KMS-11 (cell line): ENCODE measurements around the gene CTSK.

Experiments
- H2AFZ ChIP-seq: fragments of 200-600 bp; sonication (generic); 2 replicates; pipeline ENCODE4 v1.6.1; 2016; ENCODE audit warnings: antibody characterized with exemption, mixed run types, low read depth
- H3K27ac ChIP-seq: fragments of 200-600 bp; sonication (generic); 2 replicates; pipeline ENCODE4 v1.6.1; 2016; ENCODE audit warnings: mild to moderate bottlenecking, mixed run types
- H3K27me3 ChIP-seq: fragments of 200-600 bp; sonication (generic); 2 replicates; pipeline ENCODE4 v1.6.1; 2017; ENCODE audit warnings: mild to moderate bottlenecking, low read depth, mixed run types, moderate library complexity; ENCODE audit not compliant: insufficient read depth
- H3K36me3 ChIP-seq: fragments of 200-600 bp; sonication (generic); 2 replicates; pipeline ENCODE4 v1.6.1; 2017; ENCODE audit warnings: mild to moderate bottlenecking, mixed run types; ENCODE audit not compliant: insufficient read depth
- H3K4me1 ChIP-seq: fragments of 200-600 bp; sonication (generic); 2 replicates; pipeline ENCODE4 v1.6.1; 2016; ENCODE audit warnings: mild to moderate bottlenecking, low read depth, mixed run types; ENCODE audit not compliant: poor library complexity, severe bottlenecking
- H3K4me2 ChIP-seq: fragments of 200-600 bp; sonication (generic); 2 replicates; pipeline ENCODE4 v1.7.0; 2016; ENCODE audit warnings: mild to moderate bottlenecking, mixed run types
- H3K4me3 ChIP-seq: fragments of 200-600 bp; sonication (generic); IDR thresholded peaks from 2 replicates; pipeline ENCODE4 v1.6.1; 2017; ENCODE audit warnings: low read depth, low read length, mixed read lengths; ENCODE audit not compliant: insufficient read depth
- H3K79me2 ChIP-seq: fragments of 200-600 bp; sonication (generic); 2 replicates; pipeline ENCODE4 v1.6.1; 2016; ENCODE audit warnings: low read depth, mixed run types; ENCODE audit not compliant: insufficient read depth
- H3K9ac ChIP-seq: fragments of 200-600 bp; sonication (generic); 2 replicates; pipeline ENCODE4 v1.6.1; 2016; ENCODE audit warnings: mild to moderate bottlenecking, mixed run types
- H4K20me1 ChIP-seq: fragments of 200-600 bp; sonication (generic); 2 replicates; pipeline ENCODE4 v1.6.1; 2016; ENCODE audit warnings: mild to moderate bottlenecking, mixed run types; ENCODE audit not compliant: insufficient read depth
- CTCF ChIP-seq: fragments of 200-600 bp; sonication (generic); conservative IDR thresholded peaks from 2 replicates; pipeline ENCODE4 v1.6.1; 2017; ENCODE audit warnings: low read depth, mild to moderate bottlenecking, antibody characterized with exemption, low read length, moderate library complexity, mixed read lengths

CTSK gene

DNA sequence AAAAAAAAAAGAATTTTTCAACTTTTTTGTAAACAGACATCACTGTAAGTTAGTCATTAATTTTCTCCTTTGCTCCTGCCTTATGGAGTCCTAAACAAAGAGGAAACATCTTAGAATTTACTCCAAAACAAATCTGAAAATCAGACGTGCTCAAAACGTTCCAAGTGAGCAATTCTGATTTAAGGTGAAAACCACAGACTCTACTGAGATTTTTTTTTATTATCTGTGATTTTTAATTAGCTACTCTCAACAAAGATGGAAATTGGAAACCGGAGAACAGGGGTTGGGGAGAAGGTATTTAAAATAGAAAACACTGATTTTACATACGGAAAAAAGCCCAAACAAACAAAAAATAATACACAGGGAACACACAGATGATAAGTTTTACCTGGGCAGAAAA is 7.8 kb upstream of the CTSK start:
- no peak for TF ChIP-seq CTCF
- Histone ChIP-seq H3K79me2 (no peaks in the 10 kb centered on the region), H3K4me1 (peaks cover 3% of the 10 kb centered on the region), H3K9ac (no peak overlapping the region), H2AFZ (no peak overlapping the region), H3K4me2 (no peak overlapping the region), H4K20me1 (no peaks in the 10 kb centered on the region), H3K27me3 (no peaks in the 10 kb centered on the region), H3K36me3 (peaks cover 7% of the 10 kb centered on the region; the same call in 1 of the 2 replicates), H3K27ac (no peak overlapping the region), H3K4me3 (no peak overlapping the region)

DNA sequence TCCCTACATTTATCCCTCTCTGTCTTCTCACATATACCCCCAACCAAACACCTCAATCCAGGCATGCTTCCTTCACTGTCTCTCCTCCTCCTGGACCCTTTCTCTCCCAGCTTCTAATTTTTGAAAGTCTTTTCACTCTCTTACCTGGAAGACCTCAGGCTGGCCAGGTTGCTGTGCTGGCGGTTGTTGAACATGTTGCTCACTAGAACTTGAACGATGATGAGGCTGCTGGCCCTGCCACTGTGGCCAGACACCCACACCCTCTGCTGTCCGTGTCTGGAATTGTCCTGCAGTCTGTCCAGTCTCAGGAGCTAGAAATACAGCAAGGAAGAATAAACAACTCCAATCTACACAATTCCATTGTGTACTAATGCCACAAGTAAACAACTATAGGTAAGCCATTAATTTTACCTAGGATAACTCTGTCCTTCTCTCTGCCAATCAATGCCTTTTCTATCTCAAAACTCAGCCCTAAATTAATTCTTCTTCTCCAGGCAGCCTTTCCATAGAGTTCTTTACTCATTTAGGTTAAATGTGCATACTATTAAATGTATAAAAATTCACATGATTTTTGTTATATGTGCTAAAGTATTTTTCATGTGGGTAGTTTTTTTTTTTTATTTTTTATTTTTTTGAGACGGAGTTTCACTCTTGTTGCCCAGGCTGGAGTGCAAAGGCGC is 5.1 kb upstream of the CTSK start:
- Histone ChIP-seq H3K27ac (no peak overlapping the region), H4K20me1 (no peaks in the 10 kb centered on the region), H2AFZ (no peak overlapping the region), H3K27me3 (no peaks in the 10 kb centered on the region), H3K4me3 (no peak overlapping the region), H3K4me2 (no peak overlapping the region), H3K79me2 (no peaks in the 10 kb centered on the region), H3K36me3 (peaks cover 7% of the 10 kb centered on the region; the same call in 1 of the 2 replicates), H3K4me1 (no peaks in the 10 kb centered on the region), H3K9ac (no peak overlapping the region)
- peak; percentile 96 for TF ChIP-seq CTCF

- no peaks in the 10 kb centered on the region for H3K27me3 ChIP-seq
- no peak overlapping the region for H3K27ac ChIP-seq
- H4K20me1 ChIP-seq = no peaks in the 10 kb centered on the region
- TF ChIP-seq CTCF = no peak
- H3K4me1 ChIP-seq = no peaks in the 10 kb centered on the region
- H3K4me3 ChIP-seq = no peak overlapping the region
- H3K9ac ChIP-seq = no peak overlapping the region
- H3K4me2 ChIP-seq = no peak overlapping the region
- H3K79me2 ChIP-seq = no peaks in the 10 kb centered on the region
- peaks cover 7% of the 10 kb centered on the region; the same call in 1 of the 2 replicates for H3K36me3 ChIP-seq
- no peak overlapping the region for H2AFZ ChIP-seq
Observed at GRCh38 chr1:150810958-150811659, 3.0 kb upstream of the CTSK start.

DNA sequence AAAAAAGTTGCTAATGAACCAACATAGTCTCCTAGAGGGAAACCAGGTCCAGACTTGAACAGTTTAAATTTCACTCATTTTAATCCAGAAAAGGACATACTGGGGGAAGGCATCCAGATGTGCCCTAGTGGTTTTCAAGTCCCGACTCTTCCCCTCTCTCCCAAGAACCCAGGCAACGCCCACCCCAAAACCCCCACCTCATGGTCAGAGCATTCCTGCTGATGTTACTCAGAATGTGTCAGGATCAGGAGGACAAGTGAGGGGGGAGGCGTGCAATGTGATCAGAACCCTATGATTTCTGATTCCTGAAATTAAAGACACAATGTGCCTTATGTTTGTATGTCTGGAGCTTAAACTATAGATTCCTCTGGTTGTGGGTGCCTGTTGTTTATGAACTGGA is 1.6 kb upstream of the CTSK start:
- Histone ChIP-seq H3K4me1 (no peaks in the 10 kb centered on the region), H3K4me3 (no peak overlapping the region), H3K79me2 (no peaks in the 10 kb centered on the region), H3K4me2 (no peak overlapping the region), H3K27me3 (no peaks in the 10 kb centered on the region), H4K20me1 (no peaks in the 10 kb centered on the region), H3K27ac (no peak overlapping the region), H3K9ac (no peak overlapping the region), H3K36me3 (peaks cover 7% of the 10 kb centered on the region; the same call in 1 of the 2 replicates), H2AFZ (no peak overlapping the region)
- no peak for TF ChIP-seq CTCF
